Mucosa of descending colon (tissue), 3 donors: ENCODE measurements around the gene RRH. TPM values are rescaled to one million over a fixed set of nuclear protein-coding genes. Genes with fewer than 3 reads are reported as not detected.

ENCODE experiments used
- ATAC-seq: fragments of 200-7000 bp; cut with Tn5 transposase; one replicate; pipeline ENCODE4 v1.9.1; 2020; ENCODE audit warnings: mild to moderate bottlenecking, moderate library complexity
- DNase-seq, 3 donors: peaks; one replicate each; pipeline ENCODE4 v3.0.0-alpha.2; 2020
- H3K36me3 ChIP-seq: fragments of 200-600 bp; one replicate; pipeline ENCODE4 v1.8.0; 2021; ENCODE audit warnings: low read depth, mild to moderate bottlenecking
- H3K4me1 ChIP-seq: fragments of 200-600 bp; one replicate; pipeline ENCODE4 v1.8.0; 2021; ENCODE audit warnings: low read depth, mild to moderate bottlenecking
- H3K4me3 ChIP-seq: fragments of 200-600 bp; one replicate; pipeline ENCODE4 v1.8.0; 2021; ENCODE audit warnings: mild to moderate bottlenecking
- H3K9me3 ChIP-seq: fragments of 200-600 bp; one replicate; pipeline ENCODE4 v1.8.0; 2021; ENCODE audit warnings: mild to moderate bottlenecking
- CTCF ChIP-seq: fragments of 200-600 bp; IDR thresholded peaks from one replicate; pipeline ENCODE4 v1.8.0; 2022; ENCODE audit warnings: antibody characterized with exemption, mild to moderate bottlenecking
- intact Hi-C, 2 donors: fragments of 100-400 bp; cut with DNase I in 1 of 2; cut with micrococcal nuclease in 1 of 2; formaldehyde crosslinking; loops; one replicate each; pipeline versions ENCODE4 v1.11.0 to v1.11.1; 2022; cut with DNase I, micrococcal nuclease
- total RNA-seq, 3 donors: library from RNA; stranded (reverse); fragmentation: NEBNext Ultra II Directional in 2 of 3; extraction: Animal tissue kit (Norgen Biotek cat#: 25700) in 2 of 3; gene quantifications; one replicate each; pipeline versions ENCODE4 v1.2.1 to v1.2.4, GENCODE V29; 2021 to 2023
- donor health status: DM: no; HTN: no; CAD: no; lungs with moderate emphysema.
- donor health status: DM: no; HTN: no; CAD: no.
- donor health status: DM: no; HTN: yes; CAD: no.

RRH gene
- total RNA-seq, 3 donors from 2014 or later, result not detected

DNA sequence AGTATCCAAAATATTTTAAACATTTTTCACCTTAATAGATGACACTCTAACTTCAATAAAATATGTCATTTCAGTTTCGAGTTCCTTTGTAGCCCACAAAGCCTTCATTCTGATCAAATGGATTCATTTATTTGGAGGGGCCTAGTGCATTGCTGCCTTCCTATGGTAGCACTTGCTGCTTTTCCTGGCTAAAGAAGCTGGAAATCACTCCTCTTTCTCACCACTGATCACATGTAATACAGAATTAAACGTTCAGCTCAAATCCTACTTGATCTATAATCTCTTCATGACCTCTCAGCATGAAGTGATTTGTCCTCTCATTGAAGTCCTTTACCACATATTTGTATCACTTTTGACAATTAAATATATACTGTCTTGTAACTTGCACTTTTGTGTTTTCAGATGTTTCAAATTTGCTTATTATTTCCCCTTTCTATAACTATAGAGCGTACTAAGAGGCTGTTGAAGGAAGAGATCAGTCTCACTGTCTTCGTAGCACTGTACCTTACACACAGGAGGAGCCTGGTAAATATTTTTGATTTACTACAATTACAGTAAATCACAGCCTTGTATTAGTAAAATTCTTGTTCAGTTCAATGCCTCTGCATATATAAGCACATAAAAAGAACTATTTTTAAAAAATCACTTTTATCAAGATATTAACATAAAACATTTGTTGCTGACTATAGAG, 26.5 kb upstream of the RRH start:
- DNase-seq (no peak), ATAC-seq (no peak)
- H3K36me3 ChIP-seq, result no peaks in the 10 kb centered on the region
- H3K4me3 ChIP-seq, result no peak overlapping the region
- no peak for TF ChIP-seq CTCF
- peaks cover 5% of the 10 kb centered on the region for H3K9me3 ChIP-seq
- intact Hi-C loops, result no loop called here
- no peaks in the 10 kb centered on the region for H3K4me1 ChIP-seq

DNA sequence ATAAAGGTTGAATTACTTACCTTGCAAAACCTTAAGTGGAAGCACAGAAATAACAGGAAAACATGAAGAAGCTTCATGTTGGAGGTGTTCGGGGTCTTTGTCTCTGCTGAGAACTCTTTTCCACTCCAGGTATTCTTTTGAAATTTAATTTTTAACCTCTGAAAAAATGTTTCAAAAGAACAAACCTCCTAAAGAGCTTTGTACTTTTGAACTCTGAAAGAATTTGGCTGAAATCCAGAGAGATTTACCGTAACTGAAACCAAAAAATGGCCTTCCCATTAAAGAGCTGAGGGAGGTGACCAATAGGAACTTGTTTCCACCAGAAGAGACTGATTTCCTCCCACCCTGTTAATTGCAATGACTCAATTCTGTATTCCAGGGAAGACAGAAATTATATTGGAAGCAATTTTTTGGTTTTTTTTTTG, 25.9 kb upstream of the RRH start, which contains the start of gene CFI:
CFI (minus strand) TSS at position 105 of the 425 bp plus-strand sequence; CDS start at position 77, 28 bp downstream.
- H3K4me1 ChIP-seq, result no peaks in the 10 kb centered on the region
- intact Hi-C loops, result no loop called here
- no peaks in the 10 kb centered on the region for H3K9me3 ChIP-seq
- H3K36me3 ChIP-seq, result no peaks in the 10 kb centered on the region
- TF ChIP-seq CTCF, result no peak
- ATAC-seq, result peak; percentile 51
- no peak for DNase-seq
- no peak within 1 kb of the TSS for H3K4me3 ChIP-seq

GRCh38 chr4:109803924-109804571, 23.7 kb upstream of the RRH start:
- no peaks in the 10 kb centered on the region for H3K9me3 ChIP-seq
- H3K36me3 ChIP-seq, result no peaks in the 10 kb centered on the region
- DNase-seq (peak in 1 of 3 donors; percentile 49), ATAC-seq (peak; percentile 65)
- no peaks in the 10 kb centered on the region for H3K4me1 ChIP-seq
- intact Hi-C loops, result no loop called here
- no peak for TF ChIP-seq CTCF
- H3K4me3 ChIP-seq, result no peak overlapping the region

DNA sequence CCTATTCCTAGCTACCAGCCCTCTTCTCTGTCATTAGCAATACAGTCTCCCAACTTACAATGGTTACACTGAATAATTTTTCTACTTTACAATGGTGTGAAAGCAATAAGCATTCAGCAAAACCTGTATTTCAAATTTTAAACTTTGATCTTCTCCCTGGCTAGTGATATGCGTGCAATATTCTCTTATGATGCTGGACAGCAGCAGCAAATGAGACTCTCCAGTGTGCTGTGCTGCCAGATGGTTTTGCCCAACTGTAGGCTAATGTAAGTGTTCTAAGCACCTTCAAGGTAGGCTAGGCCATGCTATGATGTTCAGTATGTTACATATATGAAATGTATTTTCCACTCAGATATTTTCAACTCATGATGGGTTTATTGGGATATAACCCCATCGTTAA, 18.1 kb upstream of the RRH start:
- no peak for DNase-seq
- no peaks in the 10 kb centered on the region for H3K4me1 ChIP-seq
- H3K4me3 ChIP-seq, result no peak overlapping the region
- no peaks in the 10 kb centered on the region for H3K36me3 ChIP-seq
- H3K9me3 ChIP-seq, result no peaks in the 10 kb centered on the region
- intact Hi-C loops, result loop anchor here in 1 of 2 donors (10.0 kb wide), 1 partner anchor 385 kb away; no protein-coding TSS in a partner anchor
- TF ChIP-seq CTCF, result no peak
- no peak for ATAC-seq

GRCh38 chr4:109810552-109811387, 17.0 kb upstream of the RRH start:
- ATAC-seq, result no peak
- no peak overlapping the region for H3K4me3 ChIP-seq
- TF ChIP-seq CTCF, result no peak
- H3K9me3 ChIP-seq, result no peaks in the 10 kb centered on the region
- intact Hi-C loops, result loop anchor here in 1 of 2 donors (10.0 kb wide), 1 partner anchor 386 kb away; no protein-coding TSS in a partner anchor
- H3K36me3 ChIP-seq, result no peaks in the 10 kb centered on the region
- DNase-seq, result peak in 1 of 3 donors; percentile 50
- H3K4me1 ChIP-seq, result no peaks in the 10 kb centered on the region
